ENCODE data around the gene GAS6.

DNA sequence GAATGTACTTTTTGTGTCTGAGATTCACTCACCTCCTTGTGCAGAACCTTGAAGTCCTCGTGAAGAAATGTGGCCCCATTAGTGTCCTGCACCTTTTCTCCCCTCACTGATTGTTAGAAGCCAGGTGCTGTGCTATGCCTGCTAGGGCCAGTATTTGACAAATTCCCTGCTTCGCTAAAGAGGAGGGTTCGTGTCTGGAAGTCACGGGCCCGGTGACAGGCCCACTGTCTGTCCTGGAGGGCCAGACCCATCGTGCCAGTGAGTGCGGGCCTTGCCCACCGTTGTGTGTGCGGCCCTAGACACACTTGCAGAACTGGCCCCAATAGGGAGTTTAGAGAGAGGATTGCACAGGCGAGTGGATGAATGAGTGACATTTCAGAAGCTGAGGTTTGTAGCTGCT, 36.8 kb upstream of the GAS6 start:
- TF ChIP-seq POLR2A (IDR thresholded peaks at IDR 0.05; ENCODE audit: low read depth, low read length) = no peak
- no peak for TF ChIP-seq TAF1 (IDR thresholded peaks at IDR 0.05; ENCODE audit: low read depth, low read length)
